Gastrocnemius medialis (tissue), 4 donors: ENCODE data around the gene EFNB3. TPM values are rescaled to one million over a fixed set of nuclear protein-coding genes. Genes with fewer than 3 reads are reported as not detected.

ENCODE experiments used
- ATAC-seq, 2 donors: fragments of 150-250 bp; one replicate each; pipeline ENCODE4 v1.9.1; 2016
- DNase-seq, 2 donors: peaks; one replicate each; pipeline ENCODE4 v3.0.0-alpha.2; 2019
- H3K27ac ChIP-seq, 4 donors: fragments of 200-600 bp; sonication (generic); 1 replicate in 1 of 4; 2 replicates in 3 of 4; pipeline ENCODE4 v1.5.1; 2016 to 2018; ENCODE audit warnings: mild to moderate bottlenecking in 2 of 4, moderate library complexity in 1 of 4
- H3K27me3 ChIP-seq, 3 donors: fragments of 200-600 bp; sonication (generic) in 2 of 3; 1 replicate in 1 of 3; 2 replicates in 2 of 3; pipeline versions ENCODE4 v1.5.1 to v1.6.0; 2016 to 2019; ENCODE audit warnings: mild to moderate bottlenecking in 1 of 3, moderate library complexity in 1 of 3
- H3K36me3 ChIP-seq, 2 donors: fragments of 200-600 bp; sonication (generic) in 1 of 2; one replicate each; pipeline ENCODE4 v1.5.1; 2017 to 2018
- H3K4me1 ChIP-seq, 2 donors: fragments of 200-600 bp; sonication (generic) in 1 of 2; one replicate each; pipeline ENCODE4 v1.5.1; 2016 to 2017; ENCODE audit warnings: mild to moderate bottlenecking in 2 of 2
- H3K4me3 ChIP-seq, 4 donors: fragments of 200-600 bp; sonication (generic) in 3 of 4; 1 replicate in 1 of 4; 2 replicates in 3 of 4; pipeline ENCODE4 v1.5.1; 2016 to 2019; ENCODE audit warnings: mild to moderate bottlenecking in 2 of 4
- H3K9me3 ChIP-seq, 3 donors: fragments of 200-600 bp; sonication (generic) in 2 of 3; 1 replicate in 1 of 3; 2 replicates in 2 of 3; pipeline ENCODE4 v1.5.1; 2016 to 2019
- POLR2A ChIP-seq, 2 donors: fragments of 450-650 bp; IDR thresholded peaks; one replicate each; pipeline ENCODE4 v1.6.1; 2017; ENCODE audit warnings: antibody characterized with exemption in 2 of 2, mild to moderate bottlenecking in 2 of 2, moderate library complexity in 2 of 2
- in situ Hi-C, 4 donors: fragments of 200-750 bp; cut with MboI; loops; one replicate each; pipeline versions ENCODE4 v1.15.0 to v1.8.0; 2017; ENCODE audit warnings: low sequenced_read_pairs in 4 of 4
- intact Hi-C: fragments of 100-400 bp; cut with DNase I; formaldehyde crosslinking; loops from one replicate; pipeline ENCODE4 v1.15.1; 2023; ENCODE audit warnings: low total_unique reads
- total RNA-seq, 4 donors: library from RNA; depleted of rRNA; stranded (reverse); fragments of >200 nt; gene quantifications; one replicate each; pipeline versions ENCODE4 v1.1.0 to v1.2.3, GENCODE V29; 2016
- TF ChIP-seq, protein P1 (sequence below), 5 experiments: fragments of 450-650 bp in 3 of 5; fragments of 200-600 bp in 2 of 5; sonication (generic) in 2 of 5; IDR thresholded peaks in 4 of 5; conservative IDR thresholded peaks in 1 of 5; 1 replicate in 4 of 5; 2 replicates in 1 of 5; pipeline ENCODE4 v1.5.1; 2016 to 2019; ENCODE audit warnings: antibody characterized with exemption in 5 of 5, mild to moderate bottlenecking in 3 of 5, moderate library complexity in 3 of 5

EFNB3 gene
- total RNA-seq, 4 donors from 2014 or later: 0.13 to 0.46 (median 0.31) TPM; not detected in 1

DNA sequence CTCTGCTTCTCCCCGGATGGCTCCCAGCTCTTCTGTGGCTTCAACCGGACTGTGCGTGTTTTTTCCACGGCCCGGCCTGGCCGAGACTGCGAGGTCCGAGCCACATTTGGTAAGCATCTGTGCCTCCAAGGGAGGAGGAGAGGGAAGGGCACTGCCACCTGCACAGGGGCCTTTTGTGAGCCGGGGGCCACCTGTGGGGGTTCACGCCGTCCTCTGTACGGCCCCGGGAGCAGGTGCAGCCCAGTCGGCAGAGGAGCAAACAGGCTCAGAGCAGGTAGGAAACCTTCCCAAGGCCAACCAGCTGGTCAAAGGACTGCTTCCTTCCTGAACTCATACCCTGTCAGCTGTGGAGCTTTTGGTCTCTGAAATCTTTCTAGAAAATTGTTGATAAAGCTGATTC, 3.3 kb upstream of the EFNB3 start:
- ATAC-seq (no peak), DNase-seq (no peak)
- no peak for TF ChIP-seq POLR2A (IDR thresholded peaks at IDR 0.05)
- TF ChIP-seq, protein P1, sequence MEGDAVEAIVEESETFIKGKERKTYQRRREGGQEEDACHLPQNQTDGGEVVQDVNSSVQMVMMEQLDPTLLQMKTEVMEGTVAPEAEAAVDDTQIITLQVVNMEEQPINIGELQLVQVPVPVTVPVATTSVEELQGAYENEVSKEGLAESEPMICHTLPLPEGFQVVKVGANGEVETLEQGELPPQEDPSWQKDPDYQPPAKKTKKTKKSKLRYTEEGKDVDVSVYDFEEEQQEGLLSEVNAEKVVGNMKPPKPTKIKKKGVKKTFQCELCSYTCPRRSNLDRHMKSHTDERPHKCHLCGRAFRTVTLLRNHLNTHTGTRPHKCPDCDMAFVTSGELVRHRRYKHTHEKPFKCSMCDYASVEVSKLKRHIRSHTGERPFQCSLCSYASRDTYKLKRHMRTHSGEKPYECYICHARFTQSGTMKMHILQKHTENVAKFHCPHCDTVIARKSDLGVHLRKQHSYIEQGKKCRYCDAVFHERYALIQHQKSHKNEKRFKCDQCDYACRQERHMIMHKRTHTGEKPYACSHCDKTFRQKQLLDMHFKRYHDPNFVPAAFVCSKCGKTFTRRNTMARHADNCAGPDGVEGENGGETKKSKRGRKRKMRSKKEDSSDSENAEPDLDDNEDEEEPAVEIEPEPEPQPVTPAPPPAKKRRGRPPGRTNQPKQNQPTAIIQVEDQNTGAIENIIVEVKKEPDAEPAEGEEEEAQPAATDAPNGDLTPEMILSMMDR (IDR thresholded peaks at IDR 0.05 in 4 of 5, conservative IDR thresholded peaks at IDR 0.05 in 1 of 5): no peak
- Histone ChIP-seq H3K9me3 (no peaks in the 10 kb centered on the region), H3K27me3 (peaks cover 30 to 33% (median 32%) of the 10 kb centered on the region in 3 donors), H3K27ac (no peak overlapping the region), H3K4me1 (no peaks in the 10 kb centered on the region), H3K36me3 (peaks cover 0 to 19% of the 10 kb centered on the region in 2 donors), H3K4me3 (no peak overlapping the region)
- in situ Hi-C loops (no loop called here), intact Hi-C loops (no loop called here)

DNA sequence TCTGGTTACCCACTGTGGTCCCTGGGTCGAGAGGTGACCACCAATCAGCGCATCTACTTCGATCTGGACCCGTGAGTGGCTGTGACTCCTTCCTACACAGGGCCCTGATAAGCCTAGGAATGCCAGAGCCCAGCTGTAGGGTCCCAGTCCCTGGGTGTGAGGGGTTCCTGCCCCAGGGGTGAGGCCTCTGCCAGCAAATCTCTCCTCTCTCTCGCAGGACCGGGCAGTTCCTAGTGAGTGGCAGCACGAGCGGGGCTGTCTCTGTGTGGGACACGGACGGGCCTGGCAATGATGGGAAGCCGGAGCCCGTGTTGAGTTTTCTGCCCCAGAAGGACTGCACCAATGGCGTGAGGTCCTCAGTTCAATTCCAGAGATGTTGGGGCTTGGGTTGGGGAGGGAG, 2.2 kb upstream of the EFNB3 start:
- in situ Hi-C loops: no loop called here
- Histone ChIP-seq H3K4me1 (no peaks in the 10 kb centered on the region), H3K4me3 (no peak overlapping the region), H3K36me3 (peaks cover 0 to 19% of the 10 kb centered on the region in 2 donors), H3K27me3 (peaks cover 33 to 40% (median 35%) of the 10 kb centered on the region in 3 donors), H3K27ac (no peak overlapping the region), H3K9me3 (no peaks in the 10 kb centered on the region)
- DNase-seq (no peak), ATAC-seq (no peak)
- TF ChIP-seq, protein P1 (IDR thresholded peaks at IDR 0.05 in 4 of 5, conservative IDR thresholded peaks at IDR 0.05 in 1 of 5): no peak
- TF ChIP-seq POLR2A (IDR thresholded peaks at IDR 0.05): no peak
- intact Hi-C loops: no loop called here

DNA sequence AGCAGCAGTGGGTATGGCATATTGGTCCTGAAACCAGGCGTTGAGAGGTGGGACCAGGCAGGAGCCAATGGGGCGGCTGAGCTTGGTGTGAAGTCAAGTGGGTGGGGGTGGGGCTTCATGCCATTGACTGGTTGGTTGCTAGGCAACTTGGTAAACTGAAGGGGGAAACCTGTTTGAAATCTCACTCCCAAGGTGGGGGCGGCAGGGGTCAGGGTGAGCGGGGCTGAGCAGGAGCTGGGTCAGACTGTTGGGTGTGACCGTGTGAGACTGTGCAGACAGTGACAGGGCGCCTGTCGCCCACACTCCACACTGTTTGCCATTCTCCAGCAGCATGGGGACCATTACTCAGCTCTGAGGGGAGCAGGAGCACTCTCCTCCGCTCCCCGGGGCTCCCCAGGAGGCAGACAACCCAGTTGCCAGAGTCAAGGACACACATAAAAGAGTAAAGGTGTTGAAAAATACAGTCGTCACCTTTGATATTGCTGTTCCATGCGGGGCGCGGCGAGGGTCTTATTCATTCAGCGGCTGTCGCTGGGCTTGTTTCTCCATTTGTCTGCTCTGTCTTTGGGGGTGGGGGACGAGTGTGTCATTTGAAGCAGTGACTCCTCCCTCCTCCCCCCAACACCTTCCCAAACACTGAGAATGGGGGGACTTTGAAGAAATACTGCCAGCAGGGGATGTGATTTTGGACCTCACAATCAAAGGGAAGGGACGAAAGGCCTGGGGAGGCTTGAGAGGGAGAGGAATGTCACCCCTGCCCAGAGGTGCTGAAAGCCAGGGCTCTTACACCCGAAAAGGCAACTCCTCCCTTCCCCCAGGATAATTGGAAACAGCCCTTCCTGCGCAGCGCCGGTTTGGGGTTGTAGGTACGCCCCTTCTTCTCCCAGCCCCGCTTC, 1.2 kb upstream of the EFNB3 start:
- Histone ChIP-seq H3K27ac (no peak overlapping the region), H3K36me3 (peaks cover 0 to 19% of the 10 kb centered on the region in 2 donors), H3K9me3 (no peaks in the 10 kb centered on the region), H3K4me1 (no peaks in the 10 kb centered on the region), H3K27me3 (peaks cover 33 to 40% (median 35%) of the 10 kb centered on the region in 3 donors), H3K4me3 (no peak overlapping the region)
- intact Hi-C loops: no loop called here
- no peak for TF ChIP-seq POLR2A (IDR thresholded peaks at IDR 0.05)
- in situ Hi-C loops: no loop called here
- no peak for DNase-seq
- ATAC-seq: no peak

DNA sequence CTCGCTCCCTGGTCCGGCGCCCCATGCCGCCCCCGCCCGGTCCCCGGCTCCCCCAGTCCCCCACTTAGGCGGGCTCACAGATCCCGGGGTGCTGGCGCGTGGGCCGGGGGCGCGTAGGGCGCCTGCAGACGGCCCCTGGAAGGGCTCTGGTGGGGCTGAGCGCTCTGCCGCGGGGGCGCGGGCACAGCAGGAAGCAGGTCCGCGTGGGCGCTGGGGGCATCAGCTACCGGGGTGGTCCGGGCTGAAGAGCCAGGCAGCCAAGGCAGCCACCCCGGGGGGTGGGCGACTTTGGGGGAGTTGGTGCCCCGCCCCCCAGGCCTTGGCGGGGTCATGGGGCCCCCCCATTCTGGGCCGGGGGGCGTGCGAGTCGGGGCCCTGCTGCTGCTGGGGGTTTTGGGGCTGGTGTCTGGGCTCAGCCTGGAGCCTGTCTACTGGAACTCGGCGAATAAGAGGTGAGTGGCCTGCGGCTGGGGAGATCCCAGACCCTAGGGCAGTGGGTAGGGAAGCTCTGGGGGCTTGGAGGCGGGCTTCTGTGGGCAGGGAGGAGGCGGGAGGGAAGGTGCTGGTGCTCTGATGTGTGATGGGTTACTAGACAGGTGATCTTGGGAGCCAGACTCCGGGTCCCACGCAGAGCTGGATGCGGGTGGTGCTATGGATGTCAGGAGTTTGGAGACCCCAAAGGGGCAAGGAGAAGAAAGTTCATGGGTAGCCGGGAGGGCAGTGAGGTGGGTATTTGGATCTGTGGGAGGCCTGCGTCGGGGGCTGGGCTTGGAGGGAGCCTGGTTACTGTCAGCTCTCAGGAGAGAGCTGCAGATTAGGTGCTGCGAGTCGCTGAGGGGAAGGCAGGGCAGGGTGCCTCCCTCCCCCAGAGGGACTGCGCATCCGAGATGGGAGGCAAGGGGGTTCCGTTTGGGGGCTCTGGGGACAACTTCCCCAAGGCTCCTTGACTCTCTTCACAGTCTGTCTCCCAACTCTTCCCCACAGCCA, 560 bp downstream of the EFNB3 start:
- DNase-seq (no peak), ATAC-seq (no peak)
- peaks cover 35 to 43% (median 36%) of the 10 kb centered on the region in 3 donors for H3K27me3 ChIP-seq
- no peaks in the 10 kb centered on the region for H3K9me3 ChIP-seq
- in situ Hi-C loops: no loop called here
- H3K36me3 ChIP-seq: peaks cover 0 to 19% of the 10 kb centered on the region in 2 donors
- intact Hi-C loops: no loop called here
- H3K4me1 ChIP-seq: no peaks in the 10 kb centered on the region
- peak overlapping the region; percentile 14 to 35 (median 24) for H3K4me3 ChIP-seq
- no peak for TF ChIP-seq POLR2A (IDR thresholded peaks at IDR 0.05)
- TF ChIP-seq, protein P1 (IDR thresholded peaks at IDR 0.05 in 4 of 5, conservative IDR thresholded peaks at IDR 0.05 in 1 of 5): no peak
- no peak overlapping the region for H3K27ac ChIP-seq
